Stimulated activated naive CD4-positive, alpha-beta T cell treated with Interleukin-2 at 50 U/mL for 16 hours (primary cell): ENCODE results near the gene GDF10.

Experiments used
- DNase-seq: peaks from one replicate; lab custom pipeline; 2025; lab: John Stamatoyannopoulos, UW

The GDF10 gene

GRCh38 chr10:47315421-47315820, 15.4 kb downstream of the GDF10 start:
- DNase-seq: no peak

GRCh38 chr10:47316131-47316530, 16.1 kb downstream of the GDF10 start:
- DNase-seq: no peak

GRCh38 chr10:47317251-47317650, 17.3 kb downstream of the GDF10 start:
- no peak for DNase-seq

GRCh38 chr10:47318706-47319105, 18.7 kb downstream of the GDF10 start:
- no peak for DNase-seq

- no peak for DNase-seq
Measured at GRCh38 chr10:47319784-47320183, 19.8 kb downstream of the GDF10 start.

- DNase-seq: no peak
Measured at GRCh38 chr10:47320812-47321211, 20.8 kb downstream of the GDF10 start.

- DNase-seq: no peak
Measured at GRCh38 chr10:47321521-47322195, 21.7 kb downstream of the GDF10 start.

- no peak for DNase-seq
Measured at GRCh38 chr10:47322300-47323061, 22.5 kb downstream of the GDF10 start, which contains the start of gene GDF2. TSS of gene GDF2 (plus strand) at chr10:47322454. CDS start at chr10:47322669, 215 bp downstream.

- no peak for DNase-seq
Measured at GRCh38 chr10:47323087-47323486, 23.1 kb downstream of the GDF10 start.

GRCh38 chr10:47323636-47324296, 23.8 kb downstream of the GDF10 start:
- no peak for DNase-seq

GRCh38 chr10:47325303-47326291, 25.6 kb downstream of the GDF10 start:
- no peak for DNase-seq

- DNase-seq: no peak
Measured at GRCh38 chr10:47326306-47326926, 26.4 kb downstream of the GDF10 start.

- no peak for DNase-seq
Measured at GRCh38 chr10:47326927-47327330, 26.9 kb downstream of the GDF10 start.

- DNase-seq: no peak
Measured at GRCh38 chr10:47329855-47330254, 29.9 kb downstream of the GDF10 start.

GRCh38 chr10:47330366-47330765, 30.4 kb downstream of the GDF10 start:
- DNase-seq: no peak

GRCh38 chr10:47330804-47331203, 30.8 kb downstream of the GDF10 start:
- DNase-seq: no peak

- DNase-seq: no peak
Measured at GRCh38 chr10:47331491-47331890, 31.5 kb downstream of the GDF10 start.

GRCh38 chr10:47331954-47332353, 32.0 kb downstream of the GDF10 start:
- no peak for DNase-seq

- no peak for DNase-seq
Measured at GRCh38 chr10:47332371-47332770, 32.4 kb downstream of the GDF10 start.

GRCh38 chr10:47332946-47333345, 32.9 kb downstream of the GDF10 start:
- DNase-seq: no peak

GRCh38 chr10:47333532-47333931, 33.5 kb downstream of the GDF10 start:
- DNase-seq: no peak
